DLD1 (cell line): ENCODE results near the gene CHRNG.

ENCODE experiments used
- in situ Hi-C: cut with HindIII; loops from 2 replicates; pipeline ENCODE4 v1.10.0; 2017; ENCODE audit warnings: low sequenced_read_pairs

The CHRNG gene

GRCh38 chr2:232504438-232504837, 35.1 kb upstream of the CHRNG start:
- in situ Hi-C loops, result no loop called here

- in situ Hi-C loops, result no loop called here
These were observed 33.6 kb upstream of the CHRNG start for GRCh38 chr2:232505856-232506255.

GRCh38 chr2:232506709-232507108, 32.8 kb upstream of the CHRNG start:
- in situ Hi-C loops, result no loop called here

DNA sequence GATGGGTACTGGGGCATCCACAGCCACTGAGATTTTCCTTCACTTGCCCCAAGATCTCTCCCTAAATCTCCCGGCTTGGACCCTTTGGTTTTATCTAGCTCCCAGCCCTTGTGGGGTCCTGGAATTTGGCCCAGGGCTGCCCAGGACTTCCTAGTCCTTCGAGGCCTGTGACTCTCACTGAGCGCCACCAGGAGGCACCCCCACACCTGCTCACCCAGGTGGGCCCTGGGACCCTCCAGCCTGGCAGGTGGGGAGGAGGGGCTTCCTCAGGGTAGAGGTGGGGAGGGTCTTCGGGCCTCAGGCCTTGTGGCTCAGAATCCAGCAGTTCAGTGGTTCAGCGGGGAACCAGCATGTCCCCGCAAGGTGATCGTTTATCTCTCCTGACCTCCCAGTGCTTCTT, 31.2 kb upstream of the CHRNG start:
- in situ Hi-C loops, result no loop called here

DNA sequence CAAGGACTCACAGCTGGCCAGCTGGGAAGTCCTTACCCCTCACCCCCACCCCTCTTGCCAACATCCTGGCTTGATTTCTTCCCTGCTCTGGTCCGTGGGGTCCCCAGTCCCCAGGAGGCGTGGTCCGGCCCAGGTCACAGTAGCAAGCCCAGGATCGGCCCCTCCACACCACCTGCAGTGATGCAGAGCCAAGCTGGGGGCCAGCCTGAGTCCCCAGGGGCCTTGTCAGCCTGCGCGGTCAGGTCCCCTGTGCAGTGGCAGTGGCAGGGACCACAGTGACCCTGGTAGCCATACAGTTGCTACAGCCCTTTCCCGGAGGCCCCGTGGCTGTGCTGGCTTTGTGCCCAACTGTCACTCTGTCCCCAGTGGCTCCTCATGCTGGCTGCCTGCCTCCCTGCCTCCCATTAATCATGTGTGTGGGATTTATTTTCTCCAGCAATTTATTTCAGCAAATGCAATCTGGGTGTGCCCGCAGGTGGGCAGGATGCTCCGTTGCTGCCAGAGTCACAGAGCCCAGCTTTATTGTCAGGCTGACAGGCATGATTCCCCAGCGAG, 28.1 kb upstream of the CHRNG start:
- in situ Hi-C loops, result no loop called here

DNA sequence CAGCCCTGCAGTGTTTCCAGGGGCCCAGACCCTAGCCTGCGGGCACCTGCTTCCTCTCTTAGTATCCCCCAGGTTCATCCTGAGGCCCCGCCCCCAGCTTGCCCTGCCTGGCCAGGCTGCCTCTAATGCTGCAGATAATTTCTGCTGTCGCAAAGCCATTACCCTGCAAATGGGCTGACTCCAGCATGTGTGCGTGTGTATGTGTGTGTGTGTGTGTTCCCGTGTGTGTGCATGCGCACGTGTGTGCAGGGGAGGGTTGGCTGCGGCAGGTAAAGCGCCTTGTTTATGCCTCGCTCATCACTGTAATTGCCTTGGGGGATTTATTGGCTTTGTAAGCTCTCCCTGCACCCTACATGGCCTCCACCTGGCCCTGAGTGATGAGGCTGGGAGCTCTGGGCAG, 26.9 kb upstream of the CHRNG start:
- in situ Hi-C loops, result no loop called here

DNA sequence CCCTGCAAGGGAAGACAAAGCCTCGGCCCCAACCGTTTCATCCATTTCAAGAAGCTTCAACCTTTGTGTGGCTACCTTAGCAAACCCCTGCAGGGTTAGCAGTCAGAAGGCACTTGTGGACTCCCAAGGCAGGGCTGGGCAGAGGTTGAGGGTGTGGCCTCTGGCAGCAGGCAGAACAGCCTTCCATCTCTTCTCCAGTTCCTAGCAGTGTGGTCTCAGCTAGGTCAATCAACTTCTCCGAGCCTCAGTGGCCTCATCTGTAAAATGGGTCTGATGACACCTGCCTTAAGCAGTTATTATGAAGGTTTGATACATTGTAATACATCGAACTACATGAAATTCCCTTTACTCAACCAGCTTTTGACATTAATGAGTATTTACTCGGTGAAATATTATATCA, 26.1 kb upstream of the CHRNG start:
- in situ Hi-C loops, result no loop called here

- in situ Hi-C loops, result no loop called here
These were observed 23.9 kb upstream of the CHRNG start for GRCh38 chr2:232515639-232516038.

GRCh38 chr2:232516551-232516950, 22.9 kb upstream of the CHRNG start:
- in situ Hi-C loops, result no loop called here

DNA sequence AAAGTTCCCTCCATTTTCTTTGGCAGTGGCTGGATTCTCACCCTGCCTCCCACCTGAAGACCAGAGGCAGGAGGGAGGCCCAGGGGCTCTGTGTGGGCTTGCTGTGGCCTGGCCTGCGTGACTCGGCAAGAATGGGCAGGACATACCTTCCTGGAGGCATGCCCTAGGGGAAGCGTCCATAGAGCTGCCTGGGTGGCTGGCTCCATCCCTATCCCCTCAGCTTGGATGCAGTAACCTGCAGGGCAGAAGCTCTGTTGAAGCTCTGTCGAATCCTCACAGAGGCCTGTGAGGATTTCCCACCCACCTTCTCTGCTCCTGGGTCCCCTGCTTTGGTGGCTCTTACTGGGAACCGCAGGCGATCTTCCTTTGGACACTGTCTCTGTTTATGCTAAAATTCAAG, 20.6 kb upstream of the CHRNG start:
- in situ Hi-C loops, result no loop called here

- in situ Hi-C loops, result no loop called here
These were observed 19.7 kb upstream of the CHRNG start, which contains the start of gene PRSS56 for GRCh38 chr2:232519581-232520438. TSS of gene PRSS56 (plus strand) at chr2:232520388. CDS start at chr2:232520599, 211 bp downstream.

DNA sequence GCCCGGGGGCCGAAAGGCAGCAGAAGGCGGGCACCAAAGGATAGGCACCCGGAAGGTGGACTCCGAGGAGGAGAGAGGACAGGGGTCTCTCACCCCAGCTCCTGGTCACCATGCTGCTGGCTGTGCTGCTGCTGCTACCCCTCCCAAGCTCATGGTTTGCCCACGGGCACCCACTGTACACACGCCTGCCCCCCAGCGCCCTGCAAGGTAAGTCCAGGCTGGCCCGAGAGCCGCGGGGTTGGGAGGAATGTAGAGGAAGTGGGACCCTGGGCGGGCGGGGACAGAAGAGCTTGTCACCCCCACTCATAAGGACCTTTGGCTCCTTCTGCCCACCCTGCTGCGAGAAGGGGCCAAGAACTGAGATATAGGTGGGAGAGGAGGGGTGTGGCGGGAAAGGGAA, 19.0 kb upstream of the CHRNG start:
- in situ Hi-C loops, result no loop called here

DNA sequence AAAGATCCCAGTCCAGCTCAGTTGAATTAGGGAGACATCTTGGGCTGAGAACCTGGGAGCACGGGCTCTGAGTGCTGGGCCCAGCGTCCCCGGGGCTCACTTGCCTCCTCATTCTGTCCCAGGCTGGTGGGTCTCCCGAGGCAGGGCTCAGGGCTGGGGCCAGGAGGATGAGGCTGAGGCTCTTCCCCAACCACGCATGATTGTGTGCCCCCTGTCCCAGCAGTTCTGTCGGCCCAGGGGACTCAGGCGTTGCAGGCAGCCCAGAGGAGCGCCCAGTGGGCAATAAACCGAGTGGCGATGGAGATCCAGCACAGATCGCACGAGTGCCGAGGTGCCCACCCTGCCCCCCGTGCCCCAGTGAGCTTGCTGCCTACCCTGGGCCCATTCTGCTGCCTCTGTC, 18.4 kb upstream of the CHRNG start:
- in situ Hi-C loops, result no loop called here

GRCh38 chr2:232521959-232522622, 17.4 kb upstream of the CHRNG start:
- in situ Hi-C loops, result no loop called here

- in situ Hi-C loops, result no loop called here
These were observed 16.7 kb upstream of the CHRNG start for GRCh38 chr2:232522623-232523401.

DNA sequence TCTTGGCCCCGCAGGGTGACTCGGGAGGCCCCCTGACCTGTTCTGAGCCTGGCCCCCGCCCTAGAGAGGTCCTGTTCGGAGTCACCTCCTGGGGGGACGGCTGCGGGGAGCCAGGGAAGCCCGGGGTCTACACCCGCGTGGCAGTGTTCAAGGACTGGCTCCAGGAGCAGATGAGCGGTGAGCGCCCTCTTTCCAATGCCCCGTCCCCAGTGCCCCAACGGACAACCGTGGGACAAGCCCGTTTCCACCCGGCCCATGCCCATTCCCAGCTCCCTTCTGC, 16.1 kb upstream of the CHRNG start:
- in situ Hi-C loops, result no loop called here

DNA sequence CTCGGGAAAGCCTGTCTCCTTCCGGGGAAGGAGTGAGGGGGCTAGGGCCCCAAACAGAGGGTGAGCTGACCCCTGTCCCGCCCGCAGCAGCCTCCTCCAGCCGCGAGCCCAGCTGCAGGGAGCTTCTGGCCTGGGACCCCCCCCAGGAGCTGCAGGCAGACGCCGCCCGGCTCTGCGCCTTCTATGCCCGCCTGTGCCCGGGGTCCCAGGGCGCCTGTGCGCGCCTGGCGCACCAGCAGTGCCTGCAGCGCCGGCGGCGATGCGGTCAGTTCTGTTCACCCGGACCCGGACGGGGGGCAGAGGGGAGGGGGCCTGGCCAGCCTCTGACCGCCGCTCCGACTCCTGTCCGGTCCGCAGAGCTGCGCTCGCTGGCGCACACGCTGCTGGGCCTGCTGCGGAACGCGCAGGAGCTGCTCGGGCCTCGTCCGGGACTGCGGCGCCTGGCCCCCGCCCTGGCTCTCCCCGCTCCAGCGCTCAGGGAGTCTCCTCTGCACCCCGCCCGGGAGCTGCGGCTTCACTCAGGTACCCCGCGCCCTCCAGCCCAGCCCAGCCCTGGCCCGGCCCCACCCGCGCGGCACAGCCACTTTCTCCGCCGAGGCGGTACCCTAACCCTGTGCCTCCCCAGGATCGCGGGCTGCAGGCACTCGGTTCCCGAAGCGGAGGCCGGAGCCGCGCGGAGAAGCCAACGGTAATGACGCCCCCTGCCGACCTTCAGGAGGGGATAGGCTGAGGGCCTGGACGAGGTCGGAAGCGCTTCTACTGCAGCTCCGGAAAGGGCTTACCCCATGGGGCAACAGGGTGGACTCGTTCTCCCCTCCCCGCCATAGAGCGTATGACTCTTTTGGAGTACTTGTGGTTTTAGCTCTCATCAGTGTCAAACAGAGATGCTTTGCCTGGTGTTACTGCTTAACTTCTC, 15.6 kb upstream of the CHRNG start:
- in situ Hi-C loops, result no loop called here

DNA sequence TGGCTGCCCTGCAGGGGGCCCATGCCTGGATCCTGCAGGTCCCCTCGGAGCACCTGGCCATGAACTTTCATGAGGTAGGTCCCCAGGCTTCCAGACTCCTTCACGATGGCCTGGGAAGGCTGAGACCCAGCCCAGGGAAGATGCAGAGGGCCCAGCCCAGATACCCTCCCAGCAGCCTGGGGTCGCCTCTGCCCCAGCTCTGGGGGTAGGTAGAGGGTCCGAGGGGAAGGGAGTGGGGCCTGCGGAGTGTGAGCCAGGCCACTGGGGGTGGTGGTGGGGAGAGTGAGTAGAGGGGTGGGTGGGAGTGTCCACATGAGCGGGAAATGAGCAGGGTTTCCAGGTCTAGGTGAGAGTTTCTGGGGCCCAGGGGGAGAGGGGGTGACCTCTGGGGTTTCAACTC, 14.7 kb upstream of the CHRNG start:
- in situ Hi-C loops, result no loop called here

DNA sequence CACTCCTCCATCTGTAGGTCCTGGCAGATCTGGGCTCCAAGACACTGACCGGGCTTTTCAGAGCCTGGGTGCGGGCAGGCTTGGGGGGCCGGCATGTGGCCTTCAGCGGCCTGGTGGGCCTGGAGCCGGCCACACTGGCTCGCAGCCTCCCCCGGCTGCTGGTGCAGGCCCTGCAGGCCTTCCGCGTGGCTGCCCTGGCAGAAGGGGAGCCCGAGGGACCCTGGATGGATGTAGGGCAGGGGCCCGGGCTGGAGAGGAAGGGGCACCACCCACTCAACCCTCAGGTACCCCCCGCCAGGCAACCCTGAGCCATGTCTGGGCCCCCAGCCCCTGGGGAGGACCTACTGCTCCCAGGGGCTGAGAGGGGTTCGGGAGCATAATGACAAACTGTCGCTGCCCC, 14.3 kb upstream of the CHRNG start:
- in situ Hi-C loops, result no loop called here

- in situ Hi-C loops, result no loop called here
These were observed 13.6 kb upstream of the CHRNG start, which contains the start of gene CHRND for GRCh38 chr2:232525791-232526371. TSS of gene CHRND (plus strand) at chr2:232526160. CDS start at chr2:232526216, 56 bp downstream.
